ENCODE data around the gene FOXD2.

DNA sequence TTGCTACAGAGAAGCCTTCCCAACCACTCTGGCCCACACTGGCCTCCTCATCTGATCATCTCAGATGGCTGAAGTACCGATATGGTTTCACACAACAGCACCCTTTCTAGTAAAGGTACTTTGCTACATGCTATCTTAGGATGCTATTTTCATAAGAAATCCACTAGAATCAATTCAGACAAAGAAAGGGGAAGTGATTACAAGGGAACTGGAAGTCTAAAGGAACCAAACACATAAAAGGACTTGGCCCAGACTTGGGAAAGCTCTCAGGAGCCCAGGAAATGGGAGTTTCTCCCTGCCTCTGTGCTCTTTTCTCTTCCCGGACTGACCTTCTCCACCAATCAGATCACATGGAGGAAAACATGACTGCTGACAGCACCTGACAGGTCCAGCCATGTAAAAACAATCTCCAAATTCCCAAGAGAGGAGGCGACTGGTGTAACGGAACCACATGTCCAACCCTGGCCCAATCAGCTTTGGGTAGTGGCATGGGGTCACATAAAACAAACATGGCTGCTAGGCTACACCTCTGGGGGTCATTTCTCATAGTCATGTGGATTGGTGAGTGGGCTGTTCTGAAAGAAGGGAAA, 34.4 kb upstream of the FOXD2 start:
- TF ChIP-seq POLR2A (IDR thresholded peaks at IDR 0.05): no peak
- TF ChIP-seq, protein P1, sequence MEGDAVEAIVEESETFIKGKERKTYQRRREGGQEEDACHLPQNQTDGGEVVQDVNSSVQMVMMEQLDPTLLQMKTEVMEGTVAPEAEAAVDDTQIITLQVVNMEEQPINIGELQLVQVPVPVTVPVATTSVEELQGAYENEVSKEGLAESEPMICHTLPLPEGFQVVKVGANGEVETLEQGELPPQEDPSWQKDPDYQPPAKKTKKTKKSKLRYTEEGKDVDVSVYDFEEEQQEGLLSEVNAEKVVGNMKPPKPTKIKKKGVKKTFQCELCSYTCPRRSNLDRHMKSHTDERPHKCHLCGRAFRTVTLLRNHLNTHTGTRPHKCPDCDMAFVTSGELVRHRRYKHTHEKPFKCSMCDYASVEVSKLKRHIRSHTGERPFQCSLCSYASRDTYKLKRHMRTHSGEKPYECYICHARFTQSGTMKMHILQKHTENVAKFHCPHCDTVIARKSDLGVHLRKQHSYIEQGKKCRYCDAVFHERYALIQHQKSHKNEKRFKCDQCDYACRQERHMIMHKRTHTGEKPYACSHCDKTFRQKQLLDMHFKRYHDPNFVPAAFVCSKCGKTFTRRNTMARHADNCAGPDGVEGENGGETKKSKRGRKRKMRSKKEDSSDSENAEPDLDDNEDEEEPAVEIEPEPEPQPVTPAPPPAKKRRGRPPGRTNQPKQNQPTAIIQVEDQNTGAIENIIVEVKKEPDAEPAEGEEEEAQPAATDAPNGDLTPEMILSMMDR (IDR thresholded peaks at IDR 0.05): no peak
